Mesendoderm (in vitro differentiated cells): ENCODE results near the gene DDX42. TPM values are rescaled to one million over a fixed set of nuclear protein-coding genes. Genes with fewer than 3 reads are reported as not detected.
A peak's percentile ranks its signal among the peaks of the same experiment; 100 is the strongest.

ENCODE experiments used
- DNase-seq: peaks from one replicate; pipeline ENCODE4 v3.0.0; 2013
- H2AK5ac ChIP-seq: 2 replicates; pipeline ENCODE4 v1.6.1; 2013; ENCODE audit warnings: low read length, inconsistent platforms
- H2BK120ac ChIP-seq: 2 replicates; pipeline ENCODE4 v1.6.1; 2013; ENCODE audit warnings: low read depth, mild to moderate bottlenecking, low read length, moderate library complexity, mixed read lengths
- H2BK15ac ChIP-seq: replicated peaks from 2 replicates; pipeline ENCODE4 v1.6.1; 2013; ENCODE audit warnings: low read depth, mild to moderate bottlenecking, moderate library complexity
- H2BK5ac ChIP-seq: 2 replicates; pipeline ENCODE4 v1.6.1; 2013; ENCODE audit warnings: low read length, inconsistent platforms
- H3K18ac ChIP-seq: 2 replicates; pipeline ENCODE4 v1.6.1; 2013; ENCODE audit warnings: mild to moderate bottlenecking, low read length, mixed read lengths
- H3K23ac ChIP-seq: one replicate; pipeline ENCODE4 v1.6.1; 2013; ENCODE audit warnings: low read length
- H3K27ac ChIP-seq: 2 replicates; pipeline ENCODE4 v1.5.1; 2013; ENCODE audit warnings: low read depth, mild to moderate bottlenecking, inconsistent platforms, low read length, moderate library complexity
- H3K27me3 ChIP-seq: 2 replicates; pipeline ENCODE4 v1.6.1; 2013; ENCODE audit warnings: low read length, control low read depth, mild to moderate bottlenecking, inconsistent platforms; ENCODE audit not compliant: insufficient read depth, poor library complexity
- H3K36me3 ChIP-seq: 2 replicates; pipeline ENCODE4 v1.6.1; 2013; ENCODE audit warnings: low read length, inconsistent platforms; ENCODE audit not compliant: control insufficient read depth, insufficient read depth
- H3K4ac ChIP-seq: one replicate; pipeline ENCODE4 v1.6.1; 2013; ENCODE audit warnings: low read depth, mild to moderate bottlenecking, low read length, moderate library complexity
- H3K4me1 ChIP-seq: 2 replicates; pipeline ENCODE4 v1.6.1; 2013; ENCODE audit warnings: low read depth, low read length, inconsistent platforms; ENCODE audit not compliant: control insufficient read depth
- H3K4me2 ChIP-seq: 2 replicates; pipeline ENCODE4 v1.6.1; 2013; ENCODE audit warnings: low read length
- H3K4me3 ChIP-seq: 2 replicates; pipeline ENCODE4 v1.5.1; 2013; ENCODE audit warnings: mild to moderate bottlenecking, low read length
- H3K56ac ChIP-seq: one replicate; pipeline ENCODE4 v1.6.1; 2013; ENCODE audit warnings: low read length
- H3K79me1 ChIP-seq: 2 replicates; pipeline ENCODE4 v1.6.1; 2013; ENCODE audit warnings: low read length, inconsistent platforms
- H3K79me2 ChIP-seq: 2 replicates; pipeline ENCODE4 v1.6.1; 2013; ENCODE audit warnings: mild to moderate bottlenecking, low read length; ENCODE audit not compliant: control insufficient read depth, insufficient read depth
- H3K9ac ChIP-seq: 2 replicates; pipeline ENCODE4 v1.6.1; 2013; ENCODE audit warnings: low read length, inconsistent platforms
- H4K5ac ChIP-seq: one replicate; pipeline ENCODE4 v1.6.1; 2013; ENCODE audit warnings: low read length
- H4K8ac ChIP-seq: one replicate; pipeline ENCODE4 v1.6.1; 2013; ENCODE audit warnings: low read depth, mild to moderate bottlenecking, control low read depth, low read length, moderate library complexity
- WGBS: extraction: QIAGEN DNeasy Blood & Tissue Kit; methylation state at CpG from one replicate; pipeline ENCODE4 v1.1.7; 2013; ENCODE audit warnings: low lambda C conversion rate, missing lambda C conversion rate; ENCODE audit not compliant: insufficient coverage; ENCODE audit errors: extremely low coverage; 5-methylcytosine and 5-hydroxymethylcytosine counted together
- polyA plus RNA-seq, 2 experiments: library from polyadenylated mRNA; stranded (reverse); fragments of 200-250 nt; gene quantifications; one replicate each; pipeline ENCODE4 v1.2.3, GENCODE V29; 2013

DDX42 gene, protein sequence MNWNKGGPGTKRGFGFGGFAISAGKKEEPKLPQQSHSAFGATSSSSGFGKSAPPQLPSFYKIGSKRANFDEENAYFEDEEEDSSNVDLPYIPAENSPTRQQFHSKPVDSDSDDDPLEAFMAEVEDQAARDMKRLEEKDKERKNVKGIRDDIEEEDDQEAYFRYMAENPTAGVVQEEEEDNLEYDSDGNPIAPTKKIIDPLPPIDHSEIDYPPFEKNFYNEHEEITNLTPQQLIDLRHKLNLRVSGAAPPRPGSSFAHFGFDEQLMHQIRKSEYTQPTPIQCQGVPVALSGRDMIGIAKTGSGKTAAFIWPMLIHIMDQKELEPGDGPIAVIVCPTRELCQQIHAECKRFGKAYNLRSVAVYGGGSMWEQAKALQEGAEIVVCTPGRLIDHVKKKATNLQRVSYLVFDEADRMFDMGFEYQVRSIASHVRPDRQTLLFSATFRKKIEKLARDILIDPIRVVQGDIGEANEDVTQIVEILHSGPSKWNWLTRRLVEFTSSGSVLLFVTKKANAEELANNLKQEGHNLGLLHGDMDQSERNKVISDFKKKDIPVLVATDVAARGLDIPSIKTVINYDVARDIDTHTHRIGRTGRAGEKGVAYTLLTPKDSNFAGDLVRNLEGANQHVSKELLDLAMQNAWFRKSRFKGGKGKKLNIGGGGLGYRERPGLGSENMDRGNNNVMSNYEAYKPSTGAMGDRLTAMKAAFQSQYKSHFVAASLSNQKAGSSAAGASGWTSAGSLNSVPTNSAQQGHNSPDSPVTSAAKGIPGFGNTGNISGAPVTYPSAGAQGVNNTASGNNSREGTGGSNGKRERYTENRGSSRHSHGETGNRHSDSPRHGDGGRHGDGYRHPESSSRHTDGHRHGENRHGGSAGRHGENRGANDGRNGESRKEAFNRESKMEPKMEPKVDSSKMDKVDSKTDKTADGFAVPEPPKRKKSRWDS
- polyA plus RNA-seq (2013, experiment 1 of 2), result 93.8 TPM
- polyA plus RNA-seq (2013, experiment 2 of 2), result 95.6 TPM

- peak within 1 kb of the TSS; percentile 72 for H3K23ac ChIP-seq
- no peaks in the 10 kb centered on the region for H3K79me1 ChIP-seq
- H3K36me3 ChIP-seq, result peaks cover 2% of the 10 kb centered on the region
- peak within 1 kb of the TSS; percentile 74 for H3K4me2 ChIP-seq
- peak within 1 kb of the TSS; percentile 98 for H3K56ac ChIP-seq
- H3K79me2 ChIP-seq, result peaks cover 83% of the 10 kb centered on the region
- H3K27me3 ChIP-seq, result no peaks in the 10 kb centered on the region
- H2BK120ac ChIP-seq, result peak within 1 kb of the TSS; percentile 54
- H3K4me3 ChIP-seq, result peak within 1 kb of the TSS; percentile 94
- peak; percentile 72 for DNase-seq
- H2AK5ac ChIP-seq, result no peak within 1 kb of the TSS
- H2BK5ac ChIP-seq, result peak within 1 kb of the TSS; percentile 94
- H3K4me1 ChIP-seq, result peaks cover 2% of the 10 kb centered on the region
- no CpG with 5 or more reads among the region's 67 CpGs for WGBS
- H3K18ac ChIP-seq, result peak within 1 kb of the TSS; percentile 62
- H3K27ac ChIP-seq, result peak within 1 kb of the TSS; percentile 95
- H4K5ac ChIP-seq, result peak within 1 kb of the TSS; percentile 44
- H3K4ac ChIP-seq, result peak within 1 kb of the TSS; percentile 97
- H4K8ac ChIP-seq, result no peak within 1 kb of the TSS
- peak within 1 kb of the TSS; percentile 96 for H3K9ac ChIP-seq
- no peak within 1 kb of the TSS for H2BK15ac ChIP-seq
Measured at GRCh38 chr17:63774141-63774968, at the start of gene DDX42. Gene DDX42, plus strand, starts transcription at chr17:63774170. Its CDS starts 12,880 bp downstream, at chr17:63787050.

DNA sequence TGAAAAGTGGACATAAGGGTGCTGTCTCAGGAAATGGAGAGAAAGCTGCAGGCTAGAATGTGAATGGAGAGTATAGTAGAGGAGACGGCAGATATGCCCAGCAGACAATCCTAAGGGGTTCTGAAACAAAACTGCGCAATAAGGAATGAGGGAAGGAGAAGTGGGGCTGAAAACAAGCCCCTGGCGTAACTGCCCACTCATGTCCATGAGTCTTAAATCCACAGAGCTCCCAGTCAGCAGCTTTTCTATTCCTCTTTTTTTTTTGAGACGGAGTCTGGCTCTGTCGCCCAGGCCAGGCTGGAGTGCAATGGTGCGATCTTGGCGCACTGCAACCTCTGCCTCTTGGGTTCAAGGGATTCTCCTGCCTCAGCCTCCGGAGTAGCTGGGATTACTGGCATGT is 38.3 kb upstream of the DDX42 start:
- Histone ChIP-seq H3K56ac (no peak overlapping the region), H3K27ac (no peak overlapping the region), H3K4me3 (no peak overlapping the region), H3K79me2 (peaks cover 3% of the 10 kb centered on the region), H3K4me2 (no peak overlapping the region), H3K27me3 (no peaks in the 10 kb centered on the region), H2AK5ac (no peak overlapping the region), H2BK120ac (no peak overlapping the region), H3K23ac (no peak overlapping the region), H2BK5ac (no peak overlapping the region), H3K36me3 (no peaks in the 10 kb centered on the region), H3K79me1 (peaks cover under 1% of the 10 kb centered on the region), H3K18ac (no peak overlapping the region), H3K4me1 (peaks cover 3% of the 10 kb centered on the region), H3K9ac (no peak overlapping the region), H4K8ac (no peak overlapping the region), H2BK15ac (no peak overlapping the region), H3K4ac (no peak overlapping the region), H4K5ac (no peak overlapping the region)
- no CpG with 5 or more reads among the region's 8 CpGs for WGBS
- DNase-seq, result no peak

DNA sequence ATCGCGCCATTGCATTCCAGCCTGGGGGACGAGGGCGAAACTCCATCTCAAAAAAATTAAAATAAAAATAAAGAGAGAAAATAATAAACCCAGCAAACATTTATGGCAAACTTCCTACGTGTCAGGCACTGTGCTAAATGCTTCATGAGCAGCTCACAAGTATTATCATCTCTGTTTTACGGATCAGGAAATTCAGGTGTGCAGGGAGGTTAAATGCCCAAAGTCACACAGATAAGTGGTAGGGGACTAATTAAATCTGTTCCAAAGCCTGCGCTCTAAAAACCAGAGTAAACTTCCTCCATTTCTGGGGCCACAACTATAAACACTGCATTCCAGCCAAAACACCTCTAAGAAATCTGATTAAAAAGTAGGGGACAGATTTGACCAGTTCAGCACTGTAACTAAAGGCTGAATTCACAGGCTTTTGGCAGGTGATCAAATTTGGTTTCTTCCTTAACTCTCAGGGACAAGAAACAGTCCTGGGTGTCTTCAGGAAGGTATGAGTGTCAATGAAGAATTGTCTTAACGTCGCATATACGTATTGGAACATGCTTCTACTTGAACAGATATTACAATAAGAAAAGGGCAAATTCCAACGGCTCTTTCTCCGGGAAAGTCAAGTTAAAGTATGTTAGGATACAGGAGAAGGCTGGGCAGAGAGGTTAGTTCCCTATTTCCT is 33.4 kb upstream of the DDX42 start:
- no peak overlapping the region for H2AK5ac ChIP-seq
- H3K4ac ChIP-seq, result no peak overlapping the region
- H3K79me2 ChIP-seq, result peaks cover 4% of the 10 kb centered on the region
- peak overlapping the region; percentile 96 for H3K9ac ChIP-seq
- H3K36me3 ChIP-seq, result no peaks in the 10 kb centered on the region
- no peaks in the 10 kb centered on the region for H3K27me3 ChIP-seq
- peak overlapping the region; percentile 85 for H3K18ac ChIP-seq
- H4K5ac ChIP-seq, result no peak overlapping the region
- no peak overlapping the region for H2BK15ac ChIP-seq
- no peak overlapping the region for H2BK5ac ChIP-seq
- WGBS, result no CpG with 5 or more reads among the region's 12 CpGs
- peaks cover 2% of the 10 kb centered on the region for H3K79me1 ChIP-seq
- peak; percentile 4 for DNase-seq
- H4K8ac ChIP-seq, result no peak overlapping the region
- H2BK120ac ChIP-seq, result no peak overlapping the region
- H3K4me3 ChIP-seq, result peak overlapping the region; percentile 91
- H3K4me1 ChIP-seq, result peaks cover 3% of the 10 kb centered on the region
- H3K4me2 ChIP-seq, result peak overlapping the region; percentile 53
- H3K27ac ChIP-seq, result peak overlapping the region; percentile 98
- H3K56ac ChIP-seq, result peak overlapping the region; percentile 97
- H3K23ac ChIP-seq, result no peak overlapping the region

GRCh38 chr17:63741143-63741407 is 32.9 kb upstream of the DDX42 start:
- peak overlapping the region; percentile 91 for H3K4me3 ChIP-seq
- H3K79me1 ChIP-seq, result peaks cover 2% of the 10 kb centered on the region
- H3K56ac ChIP-seq, result peak overlapping the region; percentile 97
- H4K5ac ChIP-seq, result no peak overlapping the region
- no peak overlapping the region for H3K23ac ChIP-seq
- peak overlapping the region; percentile 32 for H2BK120ac ChIP-seq
- peak overlapping the region; percentile 96 for H3K9ac ChIP-seq
- no peaks in the 10 kb centered on the region for H3K27me3 ChIP-seq
- peak overlapping the region; percentile 60 for H3K4ac ChIP-seq
- H2BK5ac ChIP-seq, result no peak overlapping the region
- H3K4me1 ChIP-seq, result peaks cover 3% of the 10 kb centered on the region
- H3K36me3 ChIP-seq, result peaks cover 3% of the 10 kb centered on the region
- H3K4me2 ChIP-seq, result peak overlapping the region; percentile 53
- peak overlapping the region; percentile 83 for H4K8ac ChIP-seq
- H2AK5ac ChIP-seq, result no peak overlapping the region
- no CpG with 5 or more reads among the region's 14 CpGs for WGBS
- peaks cover 4% of the 10 kb centered on the region for H3K79me2 ChIP-seq
- no peak overlapping the region for H2BK15ac ChIP-seq
- no peak for DNase-seq
- peak overlapping the region; percentile 85 for H3K18ac ChIP-seq
- peak overlapping the region; percentile 98 for H3K27ac ChIP-seq
